NCI-H460 (cell line): Measurements from ENCODE around the gene FRMD4A. TPM values are rescaled to one million over a fixed set of nuclear protein-coding genes. Genes with fewer than 3 reads are reported as not detected.

Experiments used
- DNase-seq: peaks from one replicate; pipeline ENCODE4 v3.0.0-alpha.2; 2016; ENCODE audit warnings: low read depth; ENCODE audit errors: extremely low read depth
- total RNA-seq: library from RNA; depleted of rRNA; stranded (reverse); fragments of >200 nt; shearing (Covaris generic); gene quantifications from 2 replicates; pipeline ENCODE4 v1.2.3, GENCODE V29; 2014

FRMD4A gene
- total RNA-seq, 1 experiment from 2014 or later: 4.2 TPM

- no peak for DNase-seq
Observed at GRCh38 chr10:14196113-14196512, 134.6 kb downstream of the FRMD4A start.

- no peak for DNase-seq
Observed at GRCh38 chr10:14195433-14195832, 135.3 kb downstream of the FRMD4A start.

- DNase-seq: no peak
Observed at GRCh38 chr10:14192746-14193145, 138.0 kb downstream of the FRMD4A start.

GRCh38 chr10:14191871-14192270 lies 138.9 kb downstream of the FRMD4A start:
- no peak for DNase-seq

- DNase-seq: no peak
Observed at GRCh38 chr10:14191407-14191806, 139.3 kb downstream of the FRMD4A start.

- no peak for DNase-seq
Observed at GRCh38 chr10:14190702-14191101, 140.0 kb downstream of the FRMD4A start.

- no peak for DNase-seq
Observed at GRCh38 chr10:14186245-14186644, 144.5 kb downstream of the FRMD4A start.

GRCh38 chr10:14185316-14186045 lies 145.2 kb downstream of the FRMD4A start:
- peak; percentile 59 for DNase-seq

- DNase-seq: peak; percentile 8
Observed at GRCh38 chr10:14184841-14185315, 145.8 kb downstream of the FRMD4A start.

GRCh38 chr10:14182781-14183180 lies 147.9 kb downstream of the FRMD4A start:
- DNase-seq: no peak

GRCh38 chr10:14181567-14181936 lies 149.2 kb downstream of the FRMD4A start:
- no peak for DNase-seq

- no peak for DNase-seq
Observed at GRCh38 chr10:14180911-14181566, 149.7 kb downstream of the FRMD4A start.

GRCh38 chr10:14179251-14179650 lies 151.5 kb downstream of the FRMD4A start:
- no peak for DNase-seq

- DNase-seq: no peak
Observed at GRCh38 chr10:14173706-14174594, 156.8 kb downstream of the FRMD4A start.

- DNase-seq: no peak
Observed at GRCh38 chr10:14173391-14173705, 157.4 kb downstream of the FRMD4A start.

GRCh38 chr10:14172336-14172950 lies 158.3 kb downstream of the FRMD4A start:
- no peak for DNase-seq

- DNase-seq: no peak
Observed at GRCh38 chr10:14171336-14171735, 159.4 kb downstream of the FRMD4A start.

GRCh38 chr10:14163377-14164086 lies 167.2 kb downstream of the FRMD4A start:
- DNase-seq: no peak

- DNase-seq: no peak
Observed at GRCh38 chr10:14162629-14163344, 167.9 kb downstream of the FRMD4A start.

GRCh38 chr10:14162061-14162460 lies 168.7 kb downstream of the FRMD4A start:
- no peak for DNase-seq
